ENCODE results near the gene C3. TPM values are rescaled to one million over a fixed set of nuclear protein-coding genes. Genes with fewer than 3 reads are reported as not detected.

The C3 gene
- total and polyA plus RNA-seq, 2 experiments from 2014 or later, result 556 to 563 TPM

GRCh38 chr19:6672693-6673290 is 47.7 kb downstream of the C3 start:
- Histone ChIP-seq H4K20me1 (ENCODE audit: insufficient read depth, poor library complexity, severe bottlenecking) (no peaks in the 10 kb centered on the region), H3K9me3 (ENCODE audit: low read depth) (no peaks in the 10 kb centered on the region), H3K27me3 (no peaks in the 10 kb centered on the region), H3K27ac (no peak overlapping the region), H3K4me3 (no peak overlapping the region), H3K9me2 (replicated peaks; ENCODE audit: insufficient read depth) (no peaks in the 10 kb centered on the region), H3K79me2 (no peaks in the 10 kb centered on the region), H2AFZ (no peak overlapping the region), H3K4me1 (ENCODE audit: insufficient read depth) (peaks cover 7% of the 10 kb centered on the region), H3K36me3 (replicated peaks; ENCODE audit: insufficient read depth, low read depth) (no peaks in the 10 kb centered on the region), H3K4me2 (no peak overlapping the region)
- TF ChIP-seq EZH2 (IDR thresholded peaks at IDR 0.05; ENCODE audit: borderline replicate concordance) (no peak), CTCF (IDR thresholded peaks at IDR 0.05; ENCODE audit: poor library complexity) (no peak), EZH2phosphoT487 (IDR thresholded peaks at IDR 0.05; ENCODE audit: low read depth, severe bottlenecking, unreplicated experiment) (no peak)
- 89% methylated on average over 6 of the region's 6 CpGs for WGBS (ENCODE audit: low lambda C conversion rate, missing lambda C conversion rate)
- DNase-seq (ENCODE audit: low spot score), result no peak

GRCh38 chr19:6671960-6672359 is 48.5 kb downstream of the C3 start:
- H3K9me3 ChIP-seq (ENCODE audit: low read depth), result no peaks in the 10 kb centered on the region
- no peak overlapping the region for H3K4me2 ChIP-seq
- no peaks in the 10 kb centered on the region for H3K36me3 ChIP-seq (replicated peaks; ENCODE audit: insufficient read depth, low read depth)
- DNase-seq (ENCODE audit: low spot score), result no peak
- no peaks in the 10 kb centered on the region for H3K27me3 ChIP-seq
- H3K9me2 ChIP-seq (replicated peaks; ENCODE audit: insufficient read depth), result no peaks in the 10 kb centered on the region
- H3K27ac ChIP-seq, result no peak overlapping the region
- H4K20me1 ChIP-seq (ENCODE audit: insufficient read depth, poor library complexity, severe bottlenecking), result no peaks in the 10 kb centered on the region
- H3K4me3 ChIP-seq, result no peak overlapping the region
- H3K79me2 ChIP-seq, result no peaks in the 10 kb centered on the region
- H2AFZ ChIP-seq, result no peak overlapping the region
- 82% methylated on average over 4 of the region's 4 CpGs for WGBS (ENCODE audit: low lambda C conversion rate, missing lambda C conversion rate)
- peaks cover 7% of the 10 kb centered on the region for H3K4me1 ChIP-seq (ENCODE audit: insufficient read depth)
- no peak for TF ChIP-seq EZH2 (IDR thresholded peaks at IDR 0.05; ENCODE audit: borderline replicate concordance)
- no peak for TF ChIP-seq EZH2phosphoT487 (IDR thresholded peaks at IDR 0.05; ENCODE audit: low read depth, severe bottlenecking, unreplicated experiment)
- no peak for TF ChIP-seq CTCF (IDR thresholded peaks at IDR 0.05; ENCODE audit: poor library complexity)

- Histone ChIP-seq H3K4me1 (ENCODE audit: insufficient read depth) (no peaks in the 10 kb centered on the region), H4K20me1 (ENCODE audit: insufficient read depth, poor library complexity, severe bottlenecking) (no peaks in the 10 kb centered on the region), H3K9me2 (replicated peaks; ENCODE audit: insufficient read depth) (no peaks in the 10 kb centered on the region), H3K9me3 (ENCODE audit: low read depth) (no peaks in the 10 kb centered on the region), H3K4me2 (no peak overlapping the region), H3K27me3 (no peaks in the 10 kb centered on the region), H3K36me3 (replicated peaks; ENCODE audit: insufficient read depth, low read depth) (no peaks in the 10 kb centered on the region), H3K27ac (no peak overlapping the region), H2AFZ (no peak overlapping the region), H3K79me2 (no peaks in the 10 kb centered on the region), H3K4me3 (no peak overlapping the region)
- no peak for DNase-seq (ENCODE audit: low spot score)
- TF ChIP-seq CTCF (IDR thresholded peaks at IDR 0.05; ENCODE audit: poor library complexity) (no peak), EZH2 (IDR thresholded peaks at IDR 0.05; ENCODE audit: borderline replicate concordance) (no peak), EZH2phosphoT487 (IDR thresholded peaks at IDR 0.05; ENCODE audit: low read depth, severe bottlenecking, unreplicated experiment) (no peak)
- WGBS (ENCODE audit: low lambda C conversion rate, missing lambda C conversion rate), result 91% methylated on average over 11 of the region's 11 CpGs
These were observed 51.8 kb downstream of the C3 start for GRCh38 chr19:6668691-6669090.

Measured in hepatocyte (in vitro differentiated cells).